Neural cell (in vitro differentiated cells): ENCODE measurements around the gene NOC2L. TPM values are rescaled to one million over a fixed set of nuclear protein-coding genes. Genes with fewer than 3 reads are reported as not detected.

ENCODE experiments used
- H2AFZ ChIP-seq: fragments of 200-600, 300-800 bp; sonication (generic), shearing (Covaris generic); 2 replicates; pipeline ENCODE4 v1.6.0; 2014; ENCODE audit warnings: low read depth, mild to moderate bottlenecking, antibody characterized with exemption, low read length, moderate library complexity
- H3F3A ChIP-seq: fragments of 200-600 bp; shearing (Covaris generic); 2 replicates; pipeline ENCODE4 v1.6.1; 2016; ENCODE audit warnings: mild to moderate bottlenecking, moderate library complexity, mixed read lengths, antibody characterized with exemption, low read length; ENCODE audit not compliant: insufficient read depth, poor library complexity, severe bottlenecking
- H3K27ac ChIP-seq: fragments of 200-600, 300-800 bp; sonication (generic), shearing (Covaris generic); 2 replicates; pipeline ENCODE4 v1.5.1; 2014; ENCODE audit warnings: mild to moderate bottlenecking, low read length, moderate library complexity
- H3K27me3 ChIP-seq: fragments of 300-800, 200-600 bp; sonication (generic), shearing (Covaris generic); 2 replicates; pipeline ENCODE4 v1.6.0; 2014; ENCODE audit warnings: mild to moderate bottlenecking, low read depth, low read length, moderate library complexity; ENCODE audit not compliant: insufficient read depth
- H3K36me3 ChIP-seq: fragments of 300-800, 200-600 bp; sonication (generic), shearing (Covaris generic); 2 replicates; pipeline ENCODE4 v1.5.1; 2014; ENCODE audit warnings: mild to moderate bottlenecking, antibody characterized with exemption, low read length, moderate library complexity; ENCODE audit not compliant: insufficient read depth
- H3K4me2 ChIP-seq: fragments of 300-800, 200-600 bp; sonication (generic), shearing (Covaris generic); 2 replicates; pipeline ENCODE4 v1.6.0; 2014; ENCODE audit warnings: mild to moderate bottlenecking, low read length
- H3K4me3 ChIP-seq: fragments of 300-800, 200-600 bp; sonication (generic), shearing (Covaris generic); 2 replicates; pipeline ENCODE4 v1.5.1; 2014; ENCODE audit warnings: mild to moderate bottlenecking, low read length, moderate library complexity
- H3K79me2 ChIP-seq: fragments of 200-600 bp; shearing (Covaris generic); replicated peaks from 2 replicates; pipeline ENCODE4 v1.6.0; 2014; ENCODE audit warnings: mild to moderate bottlenecking, low read length, moderate library complexity; ENCODE audit not compliant: insufficient read depth
- H3K9ac ChIP-seq: fragments of 300-800, 200-600 bp; sonication (generic), shearing (Covaris generic); 2 replicates; pipeline ENCODE4 v1.6.1; 2016; ENCODE audit warnings: mild to moderate bottlenecking, low read length, mixed read lengths
- H3K9me2 ChIP-seq: fragments of 200-600 bp; shearing (Covaris generic); 2 replicates; pipeline ENCODE4 v1.6.1; 2016; ENCODE audit warnings: mild to moderate bottlenecking, low read length, mixed read lengths; ENCODE audit not compliant: insufficient read depth
- H3K9me3 ChIP-seq: fragments of 200-600, 300-800 bp; sonication (generic), shearing (Covaris generic); 2 replicates; pipeline ENCODE4 v1.6.1; 2016; ENCODE audit warnings: mild to moderate bottlenecking, mixed run types, low read length, moderate library complexity, mixed read lengths
- H4K20me1 ChIP-seq: fragments of 200-600 bp; shearing (Covaris generic); 2 replicates; pipeline ENCODE4 v1.6.1; 2016; ENCODE audit warnings: mild to moderate bottlenecking, mixed run types; ENCODE audit not compliant: insufficient read depth
- CTCF ChIP-seq: fragments of 450-650 bp; IDR thresholded peaks from 2 replicates; pipeline ENCODE4 v1.5.1; 2014; ENCODE audit warnings: antibody characterized with exemption, mild to moderate bottlenecking, moderate library complexity; ENCODE audit not compliant: poor library complexity, severe bottlenecking
- EP300 ChIP-seq: fragments of 450-650 bp; conservative IDR thresholded peaks from 2 replicates; pipeline ENCODE4 v1.6.1; 2014; ENCODE audit warnings: antibody characterized with exemption, mild to moderate bottlenecking, moderate library complexity; ENCODE audit not compliant: poor library complexity, severe bottlenecking
- EZH2 ChIP-seq: fragments of 200-600, 300-800 bp; shearing (Covaris generic), sonication (generic); IDR thresholded peaks from 2 replicates; pipeline ENCODE4 v1.6.1; 2014; ENCODE audit warnings: antibody characterized with exemption, low read length, borderline replicate concordance, mild to moderate bottlenecking; ENCODE audit not compliant: insufficient read depth, poor library complexity, severe bottlenecking
- MXI1 ChIP-seq: fragments of 450-650 bp; conservative IDR thresholded peaks from 2 replicates; pipeline ENCODE4 v1.6.1; 2014; ENCODE audit warnings: antibody characterized with exemption, mild to moderate bottlenecking; ENCODE audit not compliant: poor library complexity, severe bottlenecking
- POLR2AphosphoS5 ChIP-seq: IDR thresholded peaks from 2 replicates; pipeline ENCODE4 v1.6.1; 2012
- RAD21 ChIP-seq: fragments of 450-650 bp; conservative IDR thresholded peaks from 2 replicates; pipeline ENCODE4 v1.6.1; 2014; ENCODE audit warnings: antibody characterized with exemption, mild to moderate bottlenecking, moderate library complexity
- REST ChIP-seq: IDR thresholded peaks from 2 replicates; pipeline ENCODE4 v1.6.1; 2012; ENCODE audit warnings: borderline replicate concordance
- SMC3 ChIP-seq: fragments of 450-650 bp; conservative IDR thresholded peaks from 2 replicates; pipeline ENCODE4 v1.6.1; 2014; ENCODE audit warnings: antibody characterized with exemption, mild to moderate bottlenecking, moderate library complexity; ENCODE audit not compliant: poor library complexity
- TAF1 ChIP-seq: IDR thresholded peaks from 2 replicates; pipeline ENCODE4 v1.6.1; 2012; ENCODE audit warnings: low read depth
- polyA plus RNA-seq: library from polyadenylated mRNA; depleted of rRNA; stranded (reverse); fragments of >200 nt; gene quantifications from 2 replicates; pipeline ENCODE4 v1.2.3, GENCODE V29; 2014

Gene NOC2L
- polyA plus RNA-seq, 1 donor from 2014 or later: 77.2 TPM

GRCh38 chr1:952201-952600 is 6.9 kb downstream of the NOC2L start:
- peaks cover 4% of the 10 kb centered on the region for H3K36me3 ChIP-seq
- no peaks in the 10 kb centered on the region for H3F3A ChIP-seq

DNA sequence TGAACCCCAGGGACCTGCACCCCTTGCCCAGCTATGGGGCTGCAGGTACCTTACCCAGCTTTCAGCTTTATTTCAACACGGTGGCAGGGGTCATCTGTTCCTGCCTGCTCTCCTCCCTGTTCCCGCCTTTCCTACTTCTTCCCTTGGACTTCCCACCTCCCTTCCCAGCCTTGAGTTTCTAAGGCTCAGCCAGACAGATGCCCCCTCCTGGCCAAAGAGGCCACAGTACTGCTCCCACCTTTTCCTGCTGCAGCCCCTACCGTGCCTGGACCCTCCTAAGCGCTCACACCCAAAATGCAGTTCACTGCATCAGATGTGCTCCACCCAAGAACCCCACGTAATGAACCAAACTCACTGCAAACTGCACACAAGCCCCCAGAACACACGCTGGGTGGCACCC is 7.7 kb downstream of the NOC2L start:
- H3K4me3 ChIP-seq: no peak overlapping the region
- no peak overlapping the region for H3K27ac ChIP-seq
- H3K9ac ChIP-seq: no peak overlapping the region
- H3K79me2 ChIP-seq: no peaks in the 10 kb centered on the region
- H3F3A ChIP-seq: no peaks in the 10 kb centered on the region
- H3K4me2 ChIP-seq: no peak overlapping the region
- peaks cover 4% of the 10 kb centered on the region for H3K36me3 ChIP-seq
- H3K9me3 ChIP-seq: no peaks in the 10 kb centered on the region
- no peak overlapping the region for H2AFZ ChIP-seq
- no peaks in the 10 kb centered on the region for H4K20me1 ChIP-seq
- no peaks in the 10 kb centered on the region for H3K27me3 ChIP-seq
- H3K9me2 ChIP-seq: no peaks in the 10 kb centered on the region
- peak; percentile 25 for TF ChIP-seq RAD21
- TF ChIP-seq MXI1: no peak
- TF ChIP-seq REST: no peak
- peak; percentile 40 for TF ChIP-seq CTCF
- TF ChIP-seq POLR2AphosphoS5: no peak
- peak; percentile 42 for TF ChIP-seq SMC3

More at GRCh38 chr1:952201-952600, 6.9 kb downstream of the NOC2L start:
- Histone ChIP-seq H4K20me1 (no peaks in the 10 kb centered on the region), H3K9me3 (no peaks in the 10 kb centered on the region), H3K27me3 (no peaks in the 10 kb centered on the region), H3K9me2 (no peaks in the 10 kb centered on the region), H3K4me3 (no peak overlapping the region), H3K27ac (no peak overlapping the region), H3K79me2 (no peaks in the 10 kb centered on the region), H2AFZ (no peak overlapping the region), H3K9ac (no peak overlapping the region), H3K4me2 (no peak overlapping the region)
- TF ChIP-seq MXI1 (no peak), POLR2AphosphoS5 (no peak), EZH2 (no peak), EP300 (no peak), TAF1 (no peak), CTCF (no peak), SMC3 (no peak), REST (no peak), RAD21 (no peak)
